Esophagus muscularis mucosa (tissue), 4 donors: ENCODE results near the gene ARHGAP21. TPM values are rescaled to one million over a fixed set of nuclear protein-coding genes. Genes with fewer than 3 reads are reported as not detected.

Experiments used
- DNase-seq: peaks from one replicate; pipeline ENCODE4 v3.0.0-alpha.2; 2017; ENCODE audit errors: extremely low spot score
- H3K27ac ChIP-seq, 4 donors: fragments of 200-600 bp; sonication (generic); replicated peaks in 1 of 4; 1 replicate in 3 of 4; 2 replicates in 1 of 4; pipeline ENCODE4 v1.5.1; 2016 to 2019; ENCODE audit warnings: mild to moderate bottlenecking in 1 of 4
- H3K27me3 ChIP-seq, 4 donors: fragments of 200-600 bp; sonication (generic); one replicate each; pipeline versions ENCODE4 v1.5.1 to v1.6.0; 2016 to 2019
- H3K36me3 ChIP-seq, 4 donors: fragments of 200-600 bp; sonication (generic); one replicate each; pipeline ENCODE4 v1.5.1; 2016 to 2019
- H3K4me1 ChIP-seq, 4 donors: fragments of 200-600 bp; sonication (generic); one replicate each; pipeline ENCODE4 v1.5.1; 2016 to 2019
- H3K4me3 ChIP-seq, 4 donors: fragments of 200-600 bp; sonication (generic); 1 replicate in 2 of 4; 2 replicates in 2 of 4; pipeline ENCODE4 v1.5.1; 2016 to 2019; ENCODE audit warnings: mild to moderate bottlenecking in 4 of 4, moderate library complexity in 1 of 4
- H3K9me3 ChIP-seq, 4 donors: fragments of 200-600 bp; sonication (generic); 1 replicate in 3 of 4; 2 replicates in 1 of 4; pipeline ENCODE4 v1.5.1; 2016 to 2019
- CTCF ChIP-seq, 3 experiments: fragments of 200-600 bp in 2 of 3; fragments of 450-650 bp in 1 of 3; sonication (generic) in 2 of 3; IDR thresholded peaks; one replicate each; pipeline ENCODE4 v1.5.1; 2017 to 2019; ENCODE audit warnings: antibody characterized with exemption in 3 of 3, mild to moderate bottlenecking in 2 of 3, moderate library complexity in 1 of 3
- EP300 ChIP-seq: sonication (generic); formaldehyde crosslinking; IDR thresholded peaks from one replicate; pipeline ENCODE4 v1.6.1; 2017; ENCODE audit warnings: antibody characterized with exemption
- POLR2A ChIP-seq: fragments of 450-650 bp; IDR thresholded peaks from one replicate; pipeline ENCODE4 v1.6.1; 2017; ENCODE audit warnings: antibody characterized with exemption, moderate library complexity, mild to moderate bottlenecking, low read depth
- POLR2AphosphoS5 ChIP-seq, 2 donors: sonication (generic); formaldehyde crosslinking; IDR thresholded peaks; one replicate each; pipeline ENCODE4 v1.6.1; 2017; ENCODE audit warnings: antibody characterized with exemption in 2 of 2
- WGBS: methylation state at CpG from one replicate; pipeline ENCODE4 v1.1.5; 2018; 5-methylcytosine and 5-hydroxymethylcytosine counted together
- intact Hi-C: fragments of 100-400 bp; cut with DNase I; formaldehyde crosslinking; loops from one replicate; pipeline ENCODE4 v1.15.1; 2023
- total RNA-seq, 4 donors: library from RNA; depleted of rRNA; stranded (reverse); fragments of >200 nt; gene quantifications; one replicate each; pipeline versions ENCODE4 v1.1.0 to v1.2.1, GENCODE V29; 2016

Gene ARHGAP21
- total RNA-seq, 4 donors from 2014 or later = 52.7 to 65.7 (median 61.1) TPM

DNA sequence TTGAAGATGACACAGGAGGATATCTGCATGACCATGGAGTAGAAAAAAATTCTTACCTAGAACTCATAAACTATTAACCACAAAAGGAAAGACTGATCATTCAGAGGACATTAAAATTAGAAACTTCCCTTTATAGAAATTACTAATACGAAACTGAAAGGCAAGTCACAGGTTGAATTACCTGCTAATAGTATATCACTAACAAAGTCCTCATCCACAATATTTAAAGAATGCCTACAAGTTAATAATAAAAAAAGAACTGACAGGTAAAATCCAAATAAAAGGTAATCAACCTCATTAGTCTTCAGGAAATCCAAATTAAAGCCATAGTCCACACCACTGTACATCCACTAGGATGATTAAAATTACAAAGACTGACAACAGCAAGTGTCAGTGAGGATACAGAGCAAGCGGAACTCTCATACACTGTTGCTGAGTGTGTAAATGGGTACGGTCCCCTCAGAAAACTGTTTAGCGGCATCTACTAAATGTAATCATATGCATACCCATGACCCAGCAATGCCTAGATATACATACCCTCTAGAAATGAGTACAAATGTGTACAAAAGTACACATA, 71.2 kb downstream of the ARHGAP21 start:
- intact Hi-C loops = no loop called here
- H3K9me3 ChIP-seq = no peaks in the 10 kb centered on the region
- H3K36me3 ChIP-seq = no peaks in the 10 kb centered on the region
- WGBS = 89% methylated on average over 4 of the region's 4 CpGs
- H3K27ac ChIP-seq = no peak overlapping the region
- peaks cover 8 to 21% (median 19%) of the 10 kb centered on the region in 4 donors for H3K4me1 ChIP-seq
- H3K4me3 ChIP-seq = no peak overlapping the region
- no peak for TF ChIP-seq POLR2A
- no peaks in the 10 kb centered on the region for H3K27me3 ChIP-seq
- DNase-seq = no peak

GRCh38 chr10:24651923-24652322, 71.8 kb downstream of the ARHGAP21 start:
- no peak for TF ChIP-seq CTCF (IDR thresholded peaks at IDR 0.05)
- TF ChIP-seq POLR2AphosphoS5 (IDR thresholded peaks at IDR 0.05) = no peak
- no peak for TF ChIP-seq EP300
- TF ChIP-seq POLR2A = no peak
- DNase-seq = no peak
- WGBS = 26% methylated on average over 2 of the region's 2 CpGs
- Histone ChIP-seq H3K27me3 (no peaks in the 10 kb centered on the region), H3K4me3 (no peak overlapping the region), H3K36me3 (no peaks in the 10 kb centered on the region), H3K4me1 (peaks cover 8 to 24% (median 20%) of the 10 kb centered on the region in 4 donors), H3K27ac (no peak overlapping the region), H3K9me3 (no peaks in the 10 kb centered on the region)
- intact Hi-C loops = no loop called here

- no peaks in the 10 kb centered on the region for H3K36me3 ChIP-seq
- peaks cover 9 to 24% (median 21%) of the 10 kb centered on the region in 4 donors for H3K4me1 ChIP-seq
- no peaks in the 10 kb centered on the region for H3K9me3 ChIP-seq
- TF ChIP-seq POLR2A = no peak
- no peak for TF ChIP-seq CTCF (IDR thresholded peaks at IDR 0.05)
- no peak for TF ChIP-seq POLR2AphosphoS5 (IDR thresholded peaks at IDR 0.05)
- no peak for TF ChIP-seq EP300
- intact Hi-C loops = no loop called here
- 87% methylated on average over 4 of the region's 4 CpGs for WGBS
- DNase-seq = no peak
- no peaks in the 10 kb centered on the region for H3K27me3 ChIP-seq
- H3K27ac ChIP-seq = no peak overlapping the region
- H3K4me3 ChIP-seq = no peak overlapping the region
Measured at GRCh38 chr10:24650669-24651391, 72.9 kb downstream of the ARHGAP21 start.

DNA sequence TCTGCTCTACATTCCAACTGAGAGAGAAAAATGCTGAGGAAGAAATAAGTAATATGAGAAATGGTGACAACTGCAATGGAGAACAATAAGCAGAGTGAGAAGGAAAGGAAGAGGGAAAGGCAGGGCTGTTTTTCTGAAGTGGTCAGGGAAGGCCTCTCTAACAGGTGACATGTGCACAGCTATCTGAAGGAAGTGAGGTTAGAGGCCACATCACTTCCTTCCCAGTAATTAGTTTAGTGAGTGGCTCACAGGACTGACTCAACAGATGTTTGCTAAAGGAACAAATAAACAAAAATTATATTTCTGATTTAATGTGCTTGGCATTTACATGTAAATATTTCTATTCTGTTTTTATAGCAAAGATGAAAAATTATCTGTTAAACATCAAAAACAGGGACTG, 77.9 kb downstream of the ARHGAP21 start:
- H3K36me3 ChIP-seq = no peaks in the 10 kb centered on the region
- H3K9me3 ChIP-seq = no peaks in the 10 kb centered on the region
- TF ChIP-seq EP300 = no peak
- no peak for TF ChIP-seq POLR2A
- TF ChIP-seq CTCF (IDR thresholded peaks at IDR 0.05) = no peak
- no peak for TF ChIP-seq POLR2AphosphoS5 (IDR thresholded peaks at IDR 0.05)
- no peak overlapping the region for H3K27ac ChIP-seq
- peaks cover 5 to 14% (median 10%) of the 10 kb centered on the region in 4 donors for H3K4me1 ChIP-seq
- no peak overlapping the region for H3K4me3 ChIP-seq
- H3K27me3 ChIP-seq = no peaks in the 10 kb centered on the region
- no peak for DNase-seq
- intact Hi-C loops = no loop called here

- H3K4me1 ChIP-seq = peaks cover 3 to 14% (median 10%) of the 10 kb centered on the region in 4 donors
- no peak overlapping the region for H3K27ac ChIP-seq
- no peak for DNase-seq
- H3K9me3 ChIP-seq = no peaks in the 10 kb centered on the region
- intact Hi-C loops = no loop called here
- TF ChIP-seq POLR2AphosphoS5 (IDR thresholded peaks at IDR 0.05) (no peak), CTCF (IDR thresholded peaks at IDR 0.05) (no peak), EP300 (no peak), POLR2A (no peak)
- H3K4me3 ChIP-seq = no peak overlapping the region
- H3K27me3 ChIP-seq = no peaks in the 10 kb centered on the region
- H3K36me3 ChIP-seq = no peaks in the 10 kb centered on the region
Measured at GRCh38 chr10:24645022-24645421, 78.7 kb downstream of the ARHGAP21 start.
